H1 (cell line): ENCODE results near the gene SLC19A1. TPM values are rescaled to one million over a fixed set of nuclear protein-coding genes. Genes with fewer than 3 reads are reported as not detected.

Experiments used
- CTCF ChIA-PET: fragments of 300-600 bp; sonication (Branson Sonifier 250); formaldehyde crosslinking; loops from one replicate; lab custom pipeline; 2021; ENCODE audit not compliant: partially characterized antibody; lab: Charles Lee
- POLR2A ChIA-PET: fragments of 300-600 bp; sonication (Branson Sonifier 250); formaldehyde crosslinking; loops from one replicate; lab custom pipeline; 2021; ENCODE audit warnings: inconsistent platforms; ENCODE audit not compliant: partially characterized antibody; lab: Charles Lee
- DNase-seq, 2 experiments: peaks; one replicate each; pipeline versions ENCODE4 v3.0.0 to v3.0.0-alpha.2; 2010 to 2022; ENCODE audit warnings: low spot score in 2 of 2, low read depth in 1 of 2, mixed read lengths in 1 of 2
- FAIRE-seq: peaks from 2 replicates; lab custom pipeline; 2011; peaks lifted over from hg19 to GRCh38; lab: Jason Lieb, UNC
- H2AFZ ChIP-seq: 2 replicates; pipeline ENCODE4 v1.8.1; 2012; ENCODE audit warnings: low read length, inconsistent platforms
- H2AK5ac ChIP-seq: 2 replicates; pipeline ENCODE4 v1.6.1; 2013; ENCODE audit warnings: low read depth, low read length
- H2BK120ac ChIP-seq: replicated peaks from 2 replicates; pipeline ENCODE3; 2013; ENCODE audit warnings: low read depth, low read length, inconsistent platforms
- H2BK12ac ChIP-seq: 2 replicates; pipeline ENCODE4 v1.6.1; 2013; ENCODE audit warnings: low read depth, low read length
- H2BK15ac ChIP-seq: 2 replicates; pipeline ENCODE4 v1.6.1; 2013; ENCODE audit warnings: low read length
- H2BK20ac ChIP-seq: 2 replicates; pipeline ENCODE4 v1.6.1; 2013; ENCODE audit warnings: low read length
- H2BK5ac ChIP-seq: 2 replicates; pipeline ENCODE4 v1.6.1; 2013; ENCODE audit warnings: low read depth, low read length
- H3K14ac ChIP-seq: 2 replicates; pipeline ENCODE4 v1.6.1; 2013; ENCODE audit warnings: inconsistent platforms; ENCODE audit not compliant: insufficient read length
- H3K18ac ChIP-seq: 2 replicates; pipeline ENCODE4 v1.6.1; 2013; ENCODE audit warnings: low read length; ENCODE audit errors: extremely low read depth
- H3K23ac ChIP-seq: 2 replicates; pipeline ENCODE4 v1.6.1; 2013; ENCODE audit warnings: inconsistent platforms; ENCODE audit not compliant: insufficient read length
- H3K23me2 ChIP-seq: 2 replicates; pipeline ENCODE4 v1.6.1; 2013; ENCODE audit warnings: low read depth, low read length
- H3K27ac ChIP-seq: 2 replicates; pipeline ENCODE4 v1.6.1; 2011; ENCODE audit warnings: low read depth, low read length, inconsistent platforms
- H3K27me3 ChIP-seq, 4 experiments: replicated peaks in 1 of 4; 1 replicate in 1 of 4; 2 replicates in 3 of 4; pipeline versions ENCODE4 v1.6.1 to v1.8.1; 2011 to 2013; ENCODE audit warnings: low read length in 3 of 4, mild to moderate bottlenecking in 3 of 4, inconsistent platforms in 2 of 4, mixed read lengths in 2 of 4, moderate library complexity in 1 of 4; ENCODE audit not compliant: control insufficient read depth in 3 of 4, insufficient read depth in 3 of 4; ENCODE audit errors: extremely low read depth in 1 of 4
- H3K36me3 ChIP-seq, 4 experiments: 2 replicates each; pipeline versions ENCODE4 v1.6.1 to v1.8.1; 2011 to 2013; ENCODE audit warnings: mild to moderate bottlenecking in 4 of 4, low read length in 3 of 4, moderate library complexity in 2 of 4, control low read depth in 1 of 4, inconsistent platforms in 1 of 4; ENCODE audit not compliant: insufficient read depth in 4 of 4, control insufficient read depth in 2 of 4
- H3K4ac ChIP-seq: replicated peaks from 2 replicates; pipeline ENCODE3; 2013; ENCODE audit warnings: low read length, low read depth, mixed read lengths, inconsistent platforms; ENCODE audit not compliant: insufficient read length
- H3K4me1 ChIP-seq, 4 experiments: replicated peaks in 1 of 4; 1 replicate in 1 of 4; 2 replicates in 3 of 4; pipeline versions ENCODE4 v1.6.1 to v1.8.1; 2011 to 2013; ENCODE audit warnings: low read length in 3 of 4, inconsistent platforms in 2 of 4, mixed read lengths in 1 of 4; ENCODE audit not compliant: insufficient read depth in 4 of 4, control insufficient read depth in 3 of 4
- H3K4me2 ChIP-seq, 2 experiments: 2 replicates each; pipeline versions ENCODE4 v1.6.1 to v1.8.1; 2011 to 2013; ENCODE audit warnings: low read depth in 2 of 2, low read length in 2 of 2, control low read depth in 1 of 2, inconsistent platforms in 1 of 2, mild to moderate bottlenecking in 1 of 2; ENCODE audit not compliant: insufficient read depth in 1 of 2
- H3K4me3 ChIP-seq, 4 experiments: fragments of 200-600, 300-600 bp in 1 of 4; sonication (generic), shearing (Covaris generic), sonication (Bioruptor Twin) in 1 of 4; 2 replicates each; pipeline versions ENCODE4 v1.5.1 to v1.8.1; 2011 to 2016; ENCODE audit warnings: low read length in 4 of 4, low read depth in 3 of 4, control low read depth in 2 of 4, inconsistent platforms in 2 of 4, mild to moderate bottlenecking in 2 of 4, mixed read lengths in 1 of 4, moderate library complexity in 1 of 4; ENCODE audit not compliant: insufficient read depth in 2 of 4; ENCODE audit errors: extremely low read depth in 1 of 4
- H3K56ac ChIP-seq: replicated peaks from 2 replicates; pipeline ENCODE3; 2013; ENCODE audit warnings: low read depth, mild to moderate bottlenecking, mixed read lengths, low read length, inconsistent platforms; ENCODE audit not compliant: insufficient read length
- H3K79me1 ChIP-seq: 2 replicates; pipeline ENCODE4 v1.6.1; 2013; ENCODE audit warnings: low read depth, low read length, control low read depth
- H3K79me2 ChIP-seq, 2 experiments: 2 replicates each; pipeline versions ENCODE4 v1.6.1 to v1.8.1; 2012 to 2013; ENCODE audit warnings: low read length in 2 of 2, mild to moderate bottlenecking in 2 of 2, inconsistent platforms in 1 of 2; ENCODE audit not compliant: insufficient read depth in 2 of 2, control insufficient read depth in 1 of 2
- H3K9ac ChIP-seq, 4 experiments: replicated peaks in 1 of 4; 1 replicate in 1 of 4; 2 replicates in 3 of 4; pipeline versions ENCODE4 v1.6.1 to v1.8.1; 2011 to 2013; ENCODE audit warnings: low read depth in 3 of 4, low read length in 3 of 4, control low read depth in 2 of 4, mild to moderate bottlenecking in 2 of 4, moderate library complexity in 2 of 4, inconsistent platforms in 1 of 4; ENCODE audit errors: extremely low read depth in 1 of 4
- H3K9me3 ChIP-seq, 2 experiments: 2 replicates each; pipeline versions ENCODE4 v1.6.1 to v1.8.1; 2012 to 2013; ENCODE audit warnings: mild to moderate bottlenecking in 2 of 2, moderate library complexity in 2 of 2, control low read depth in 1 of 2, inconsistent platforms in 1 of 2, low read depth in 1 of 2, low read length in 1 of 2, mixed read lengths in 1 of 2; ENCODE audit not compliant: insufficient read depth in 2 of 2
- H4K20me1 ChIP-seq, 2 experiments: replicated peaks in 1 of 2; 2 replicates each; pipeline versions ENCODE3 to v1.8.1; 2011 to 2013; ENCODE audit warnings: inconsistent platforms in 2 of 2, low read length in 2 of 2, mild to moderate bottlenecking in 1 of 2; ENCODE audit not compliant: insufficient read depth in 2 of 2, control insufficient read depth in 1 of 2
- H4K5ac ChIP-seq: 2 replicates; pipeline ENCODE4 v1.6.1; 2013; ENCODE audit warnings: low read length, low read depth, mixed read lengths, inconsistent platforms; ENCODE audit not compliant: insufficient read length
- H4K8ac ChIP-seq: 2 replicates; pipeline ENCODE4 v1.8.0; 2013; ENCODE audit warnings: mild to moderate bottlenecking, moderate library complexity, low read length, inconsistent platforms; ENCODE audit not compliant: insufficient read depth; ENCODE audit errors: extremely low read depth
- H4K91ac ChIP-seq: replicated peaks from 2 replicates; pipeline ENCODE3; 2013; ENCODE audit warnings: low read length, mixed read lengths, inconsistent platforms; ENCODE audit not compliant: insufficient read length
- POU5F1 ChIP-seq: IDR thresholded peaks from 2 replicates; pipeline ENCODE4 v1.6.1; 2011; ENCODE audit warnings: low read depth, mild to moderate bottlenecking, low read length, moderate library complexity
- WGBS, 2 experiments: shearing (Covaris generic) in 1 of 2; methylation state at CpG; one replicate each; pipeline versions ENCODE4 v1.1.6 to v1.1.7; 2013 to 2015; ENCODE audit warnings: low lambda C conversion rate in 2 of 2, mixed read lengths in 2 of 2, inconsistent platforms in 1 of 2, low coverage in 1 of 2, missing lambda C conversion rate in 1 of 2; ENCODE audit not compliant: insufficient replicate concordance in 2 of 2, insufficient coverage in 1 of 2, insufficient read length in 1 of 2; ENCODE audit errors: extremely low coverage in 1 of 2, missing lambda C conversion rate in 1 of 2; 5-methylcytosine and 5-hydroxymethylcytosine counted together
- polyA plus RNA-seq, 7 experiments: library from polyadenylated mRNA; depleted of rRNA in 3 of 7; stranded (reverse) in 5 of 7; unstranded in 2 of 7; fragments of >200 nt in 5 of 7; fragments of 200-250 nt in 2 of 7; gene quantifications; 1 replicate in 5 of 7; 2 replicates in 1 of 7; 4 replicates in 1 of 7; pipeline versions ENCODE4 v1.2.1 to v1.2.3, GENCODE V29; 2011 to 2013; ENCODE audit warnings: missing spikeins in 2 of 7, mixed read lengths in 2 of 7
- total RNA-seq: library from RNA; stranded (reverse); fragmentation: NEBNext Ultra II Directional; extraction: Animal tissue kit (Norgen Biotek cat#: 25700); gene quantifications from 2 replicates; pipeline ENCODE4 v1.2.1, GENCODE V29; 2021

SLC19A1 gene
- total and polyA plus RNA-seq, 2 of the 8 experiments (the other 6 are each of a cell fraction or from before 2014, with no cell fraction given): 31.6 to 43.8 TPM

DNA sequence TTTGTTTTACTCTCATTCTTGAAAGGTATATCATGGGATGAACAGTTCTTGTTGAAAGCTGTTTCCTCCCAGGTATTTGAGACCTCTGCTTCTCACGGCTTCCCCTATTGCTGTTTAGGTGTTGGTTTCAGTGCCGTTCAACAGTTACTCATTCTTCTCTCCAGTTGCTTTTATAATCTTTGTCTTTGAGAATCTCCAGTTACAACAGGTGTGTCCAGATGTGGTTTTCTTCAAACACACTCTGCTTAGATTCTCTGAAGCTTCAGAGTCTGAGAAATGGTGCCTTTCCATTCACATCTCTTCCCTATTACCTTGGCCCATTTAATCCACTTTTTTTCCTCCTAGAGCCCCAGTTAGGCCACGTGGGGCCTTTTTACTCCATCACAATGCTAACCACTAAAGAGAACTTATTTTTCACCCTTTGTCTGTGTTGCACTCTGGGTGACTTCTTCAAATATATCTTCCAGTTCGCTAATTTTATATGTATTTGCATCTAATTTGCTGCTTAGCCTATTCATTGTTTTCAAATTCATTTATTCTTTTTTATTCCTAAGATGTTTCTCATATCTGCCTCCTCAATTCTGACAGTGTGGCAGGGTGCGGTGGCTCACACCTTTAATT, 46.7 kb upstream of the SLC19A1 start:
- Histone ChIP-seq H3K79me2 (0 out of 4 replicates have a peak, but pooled peaks cover 0 to 3% of the 10 kb centered on the region in 2 experiments), H2BK12ac (no peak overlapping the region), H4K91ac (no peak overlapping the region), H3K27ac (no peak overlapping the region), H2BK5ac (no peak overlapping the region), H2AK5ac (no peak overlapping the region), H3K23me2 (peaks cover 10% of the 10 kb centered on the region), H3K4ac (no peak overlapping the region), H3K36me3 (no peaks in the 10 kb centered on the region; a peak in 2 of 8 replicates), H3K56ac (no peak overlapping the region), H3K4me3 (no peak overlapping the region), H4K5ac (no peak overlapping the region), H3K9ac (no peak overlapping the region), H3K4me2 (no peak overlapping the region; a peak in 1 of 4 replicates), H3K79me1 (no peaks in the 10 kb centered on the region; the same call in 1 of the 2 replicates), H3K18ac (no peak overlapping the region), H3K23ac (no peak overlapping the region), H3K27me3 (peaks cover 0 to 19% (median 14%) of the 10 kb centered on the region in 4 experiments; a peak in 5 of 7 replicates), H2BK120ac (no peak overlapping the region), H2BK20ac (no peak overlapping the region), H2AFZ (no peak overlapping the region), H4K20me1 (peaks cover 0 to 8% of the 10 kb centered on the region in 2 experiments), H3K4me1 (0 out of 7 replicates have a peak, but pooled peaks cover 0 to 3% (median 0%) of the 10 kb centered on the region in 4 experiments), H3K14ac (no peak overlapping the region), H2BK15ac (no peak overlapping the region), H4K8ac (no peak overlapping the region), H3K9me3 (peaks cover 24 to 50% of the 10 kb centered on the region in 2 experiments)
- POLR2A ChIA-PET: no interaction called here
- 90% methylated on average over 5 of the region's 5 CpGs; no CpG with 5 or more reads in 1 of the 2 experiments for WGBS, 2 experiments
- DNase-seq (no peak), FAIRE-seq (no peak)
- no peak for TF ChIP-seq POU5F1
- CTCF ChIA-PET: interaction anchor here (0.6 to 1.8 kb wide), 3 partner anchors 8 to 100 kb away, joined by 4 read pairs; no protein-coding TSS in a partner anchor
